ENCODE measurements around the gene CRACR2B. TPM values are rescaled to one million over a fixed set of nuclear protein-coding genes. Genes with fewer than 3 reads are reported as not detected.

CRACR2B gene
- total RNA-seq, 2 experiments from 2014 or later: 0.33 TPM; not detected in 1

- Mint-ChIP-seq H3K4me3 (peak overlapping the region; percentile 79), H3K9me3 (no peaks in the 10 kb centered on the region), H3K4me1 (ENCODE audit: low read depth) (peaks cover 6% of the 10 kb centered on the region), H3K27me3 (no peaks in the 10 kb centered on the region), H3K27ac (peak overlapping the region; percentile 39), H3K36me3 (ENCODE audit: low read depth) (peaks cover 22% of the 10 kb centered on the region)
- peaks cover 22% of the 10 kb centered on the region for H3K36me3 ChIP-seq (ENCODE audit: insufficient read depth, low read length)
- H3K4me3 ChIP-seq (ENCODE audit: low read length): peak overlapping the region; percentile 91
- no peak for TF ChIP-seq CTCF (IDR thresholded peaks at IDR 0.05)
- H3K27me3 ChIP-seq (ENCODE audit: control insufficient read depth in 1 of 2, insufficient read depth in 2 of 2, low read length in 2 of 2): peaks cover 0 to 2% of the 10 kb centered on the region in 2 experiments
- ATAC-seq (ENCODE audit: poor library complexity) (no peak), DNase-seq (peak in 1 of 14 experiments; percentile 42)
- peaks cover 47% of the 10 kb centered on the region for H3K4me1 ChIP-seq (ENCODE audit: insufficient read depth, low read length)
- ChIA-PET CTCF (interaction anchor here (1.4 kb wide), 1 partner anchor 24 kb away, joined by 4 read pairs; no protein-coding TSS in a partner anchor), POLR2A (interaction anchor here (0.6 to 7.6 kb wide), 5 partner anchors 13 to 148 kb away, joined by 3 to 71 read pairs (median 10); partner anchors contain the start of genes CD151, CRACR2B, PNPLA2 and RPLP2)
- no peak overlapping the region for H3K27ac ChIP-seq (ENCODE audit: low read depth in 1 of 2, low read length in 2 of 2)
- intact Hi-C loops (cut with DNase I, micrococcal nuclease): loop anchor here (2.0 to 10.0 kb wide), 5 partner anchors 34 to 732 kb away; partner anchors contain the start of genes AP2A2 (in 1 of the 2), DUSP8 (in 1 of the 2) and RPLP2 (in 1 of the 2)
- H3K9me3 ChIP-seq (ENCODE audit: control insufficient read depth in 1 of 2, insufficient read depth in 1 of 2, low read length in 2 of 2): no peaks in the 10 kb centered on the region
These were observed 15.5 kb downstream of the CRACR2B start for GRCh38 chr11:843086-843734.

- ATAC-seq (ENCODE audit: poor library complexity) (no peak), DNase-seq (peak in 2 of 14 experiments; percentile 61 to 67)
- Mint-ChIP-seq H3K27me3 (peaks cover 4% of the 10 kb centered on the region), H3K4me3 (peak overlapping the region; percentile 79), H3K9me3 (no peaks in the 10 kb centered on the region), H3K27ac (peak overlapping the region; percentile 39), H3K36me3 (ENCODE audit: low read depth) (peaks cover 17% of the 10 kb centered on the region), H3K4me1 (ENCODE audit: low read depth) (peaks cover 10% of the 10 kb centered on the region)
- ChIA-PET CTCF (interaction anchor here (1.4 kb wide), 1 partner anchor 25 kb away, joined by 4 read pairs; no protein-coding TSS in a partner anchor), POLR2A (interaction anchor here (1.3 to 7.6 kb wide), 4 partner anchors 14 to 67 kb away, joined by 3 to 71 read pairs (median 30); partner anchors contain the start of genes CD151, CRACR2B, PNPLA2 and RPLP2)
- Histone ChIP-seq H3K27me3 (ENCODE audit: control insufficient read depth in 1 of 2, insufficient read depth in 2 of 2, low read length in 2 of 2) (peaks cover 5 to 8% of the 10 kb centered on the region in 2 experiments), H3K36me3 (ENCODE audit: insufficient read depth, low read length) (peaks cover 15% of the 10 kb centered on the region), H3K9me3 (ENCODE audit: control insufficient read depth in 1 of 2, insufficient read depth in 1 of 2, low read length in 2 of 2) (no peaks in the 10 kb centered on the region), H3K27ac (ENCODE audit: low read depth in 1 of 2, low read length in 2 of 2) (no peak overlapping the region), H3K4me1 (ENCODE audit: insufficient read depth, low read length) (peaks cover 56% of the 10 kb centered on the region), H3K4me3 (ENCODE audit: low read length) (peak overlapping the region; percentile 5)
- intact Hi-C loops (cut with DNase I, micrococcal nuclease): loop anchor here (2.0 to 10.0 kb wide), 5 partner anchors 35 to 731 kb away; partner anchors contain the start of genes AP2A2 (in 1 of the 2), DUSP8 (in 1 of the 2) and RPLP2 (in 1 of the 2)
- no peak for TF ChIP-seq CTCF (IDR thresholded peaks at IDR 0.05)
These were observed 16.3 kb downstream of the CRACR2B start for GRCh38 chr11:843818-844692.
